PC-3 (cell line): Measurements from ENCODE around the gene PMIS2. TPM values are rescaled to one million over a fixed set of nuclear protein-coding genes. Genes with fewer than 3 reads are reported as not detected.

Experiments
- ATAC-seq: fragments of 200-7000 bp; cut with Tn5 transposase; 2 replicates; pipeline ENCODE4 v1.9.1; 2020; ENCODE audit warnings: mild to moderate bottlenecking, moderate library complexity
- BruUV-seq: library from RNA; stranded (reverse); fragments of 400-500 nt; replicated peaks from 2 replicates; lab custom pipeline; 2021; lab: Mats Ljungman, UMichigan
- CTCF ChIA-PET: fragments of 300-600 bp; sonication (Branson Sonifier 250); formaldehyde crosslinking; loops from one replicate; lab custom pipeline; 2022; ENCODE audit warnings: antibody characterized with exemption; lab: Charles Lee
- POLR2A ChIA-PET: fragments of 300-600 bp; sonication (Branson Sonifier 250); formaldehyde crosslinking; loops from one replicate; lab custom pipeline; 2022; ENCODE audit warnings: antibody characterized with exemption; ENCODE audit not compliant: unreplicated experiment; lab: Charles Lee
- DNase-seq: peaks from one replicate; pipeline ENCODE4 v3.0.0-alpha.2; 2015
- H2AFZ ChIP-seq: fragments of 300-600 bp; sonication (generic); 2 replicates; pipeline ENCODE4 v1.6.0; 2016; ENCODE audit warnings: antibody characterized with exemption, low read length
- H3F3A ChIP-seq: fragments of 300-600 bp; sonication (generic); one replicate; pipeline ENCODE4 v1.6.0; 2017; ENCODE audit warnings: antibody characterized with exemption, low read length, control low read depth, mild to moderate bottlenecking; ENCODE audit not compliant: unreplicated experiment
- H3K27ac ChIP-seq: fragments of 300-600 bp; sonication (generic); 2 replicates; pipeline ENCODE4 v1.5.1; 2016; ENCODE audit warnings: mild to moderate bottlenecking, low read length
- H3K27me3 ChIP-seq: fragments of 300-600 bp; sonication (generic); 2 replicates; pipeline ENCODE4 v1.6.1; 2016; ENCODE audit warnings: low read length, mixed read lengths
- H3K36me3 ChIP-seq: fragments of 300-600 bp; sonication (generic); 2 replicates; pipeline ENCODE4 v1.6.1; 2016; ENCODE audit warnings: low read depth, mixed run types, low read length, mixed read lengths
- H3K4me1 ChIP-seq: fragments of 300-600 bp; sonication (generic); 2 replicates; pipeline ENCODE4 v1.5.1; 2016; ENCODE audit warnings: low read length; ENCODE audit not compliant: insufficient read depth
- H3K4me2 ChIP-seq: fragments of 300-600 bp; sonication (generic); 2 replicates; pipeline ENCODE4 v1.6.0; 2016; ENCODE audit warnings: low read length
- H3K4me3 ChIP-seq: fragments of 300-600 bp; sonication (generic); 2 replicates; pipeline ENCODE4 v1.5.1; 2016; ENCODE audit warnings: mild to moderate bottlenecking, low read length, mixed read lengths
- H3K79me2 ChIP-seq: fragments of 300-600 bp; sonication (generic); 2 replicates; pipeline ENCODE4 v1.6.1; 2017; ENCODE audit warnings: low read length, mixed read lengths
- H3K9ac ChIP-seq: fragments of 300-600 bp; sonication (generic); 2 replicates; pipeline ENCODE4 v1.6.0; 2016; ENCODE audit warnings: mild to moderate bottlenecking, low read length
- H3K9me2 ChIP-seq: fragments of 300-600 bp; sonication (generic); replicated peaks from 2 replicates; pipeline ENCODE4 v1.6.1; 2016; ENCODE audit warnings: mixed run types, low read length, mixed read lengths
- H3K9me3 ChIP-seq: fragments of 300-600 bp; sonication (generic); 2 replicates; pipeline ENCODE4 v1.6.1; 2016; ENCODE audit warnings: low read length, mixed read lengths
- H4K20me1 ChIP-seq: fragments of 300-600 bp; sonication (generic); 2 replicates; pipeline ENCODE4 v1.6.1; 2016; ENCODE audit warnings: low read length, mixed read lengths
- EZH2 ChIP-seq: fragments of 300-600 bp; sonication (generic); IDR thresholded peaks from one replicate; pipeline ENCODE4 v1.6.1; 2017; ENCODE audit warnings: antibody characterized with exemption, mild to moderate bottlenecking, low read length; ENCODE audit not compliant: unreplicated experiment
- EZH2phosphoT487 ChIP-seq: fragments of 300-600 bp; sonication (generic); IDR thresholded peaks from 2 replicates; pipeline ENCODE4 v1.6.1; 2018; ENCODE audit warnings: mild to moderate bottlenecking, antibody characterized with exemption, low read length, borderline replicate concordance
- intact Hi-C: fragments of 100-400 bp; cut with micrococcal nuclease; formaldehyde crosslinking; loops from 2 replicates; pipeline ENCODE4 v1.9.0; 2023
- total RNA-seq: library from RNA; depleted of rRNA; stranded (reverse); fragments of >200 nt; gene quantifications from 2 replicates; pipeline ENCODE4 v1.2.3, GENCODE V29; 2014
- TF ChIP-seq, protein P1 (sequence below): fragments of 300-600 bp; sonication (generic); conservative IDR thresholded peaks from 2 replicates; pipeline ENCODE4 v1.5.1; 2017; ENCODE audit warnings: antibody characterized with exemption, low read depth, mild to moderate bottlenecking, low read length

Gene PMIS2
- total RNA-seq, 1 experiment from 2014 or later, result not detected

DNA sequence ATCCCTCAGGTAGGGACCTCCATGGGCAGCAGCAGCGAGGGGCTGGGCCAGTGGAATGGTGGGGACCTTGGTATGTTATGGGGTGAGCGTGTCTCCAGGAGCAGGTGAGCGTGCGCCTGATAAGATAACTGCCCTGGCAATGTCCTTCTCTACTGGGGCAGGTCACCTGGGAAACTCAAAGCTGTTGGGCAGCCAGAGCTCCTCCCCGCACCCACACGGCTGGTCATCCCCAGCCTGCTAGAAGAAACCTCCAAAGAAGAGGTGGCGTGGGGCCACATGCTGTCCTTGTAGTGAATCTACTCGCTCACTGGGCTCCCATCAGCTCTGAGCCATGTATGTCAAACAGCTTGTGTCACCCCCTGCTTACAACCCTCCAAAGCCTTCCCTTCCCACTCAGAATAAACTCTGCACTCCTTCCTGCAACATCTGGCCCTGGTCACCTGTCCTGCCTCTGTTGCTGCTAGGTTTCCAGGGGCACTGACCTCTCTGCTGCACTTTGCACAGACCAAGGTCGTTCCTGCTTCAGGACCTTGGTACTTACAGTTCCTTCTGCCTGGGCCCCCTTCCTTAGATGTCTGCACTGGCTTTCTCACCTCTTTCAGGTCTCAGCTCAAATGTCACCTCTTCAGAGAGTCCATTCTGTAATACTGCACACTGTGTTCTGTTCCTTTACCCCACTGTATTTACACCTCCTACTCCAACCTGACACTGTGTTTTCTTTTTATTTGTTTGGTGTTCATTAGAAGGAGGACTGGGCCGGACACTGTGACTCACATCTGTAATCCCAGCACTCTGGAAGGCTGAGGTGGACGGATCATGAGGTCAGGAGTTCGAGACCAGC is 20.7 kb upstream of the PMIS2 start:
- DNase-seq (no peak), ATAC-seq (no peak)
- Histone ChIP-seq H4K20me1 (no peaks in the 10 kb centered on the region), H2AFZ (no peak overlapping the region), H3K4me2 (no peak overlapping the region), H3K27ac (no peak overlapping the region), H3K9ac (no peak overlapping the region), H3K36me3 (no peaks in the 10 kb centered on the region), H3K27me3 (no peaks in the 10 kb centered on the region), H3K4me3 (no peak overlapping the region), H3K4me1 (no peaks in the 10 kb centered on the region), H3K9me2 (no peaks in the 10 kb centered on the region), H3K9me3 (no peaks in the 10 kb centered on the region), H3K79me2 (no peaks in the 10 kb centered on the region), H3F3A (no peaks in the 10 kb centered on the region)
- POLR2A ChIA-PET, result no interaction called here
- TF ChIP-seq, protein P1, sequence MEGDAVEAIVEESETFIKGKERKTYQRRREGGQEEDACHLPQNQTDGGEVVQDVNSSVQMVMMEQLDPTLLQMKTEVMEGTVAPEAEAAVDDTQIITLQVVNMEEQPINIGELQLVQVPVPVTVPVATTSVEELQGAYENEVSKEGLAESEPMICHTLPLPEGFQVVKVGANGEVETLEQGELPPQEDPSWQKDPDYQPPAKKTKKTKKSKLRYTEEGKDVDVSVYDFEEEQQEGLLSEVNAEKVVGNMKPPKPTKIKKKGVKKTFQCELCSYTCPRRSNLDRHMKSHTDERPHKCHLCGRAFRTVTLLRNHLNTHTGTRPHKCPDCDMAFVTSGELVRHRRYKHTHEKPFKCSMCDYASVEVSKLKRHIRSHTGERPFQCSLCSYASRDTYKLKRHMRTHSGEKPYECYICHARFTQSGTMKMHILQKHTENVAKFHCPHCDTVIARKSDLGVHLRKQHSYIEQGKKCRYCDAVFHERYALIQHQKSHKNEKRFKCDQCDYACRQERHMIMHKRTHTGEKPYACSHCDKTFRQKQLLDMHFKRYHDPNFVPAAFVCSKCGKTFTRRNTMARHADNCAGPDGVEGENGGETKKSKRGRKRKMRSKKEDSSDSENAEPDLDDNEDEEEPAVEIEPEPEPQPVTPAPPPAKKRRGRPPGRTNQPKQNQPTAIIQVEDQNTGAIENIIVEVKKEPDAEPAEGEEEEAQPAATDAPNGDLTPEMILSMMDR, result no peak
- TF ChIP-seq EZH2phosphoT487 (no peak), EZH2 (no peak)
- no TSS peak for BruUV-seq
- CTCF ChIA-PET, result no interaction called here
- intact Hi-C loops, result no loop called here

DNA sequence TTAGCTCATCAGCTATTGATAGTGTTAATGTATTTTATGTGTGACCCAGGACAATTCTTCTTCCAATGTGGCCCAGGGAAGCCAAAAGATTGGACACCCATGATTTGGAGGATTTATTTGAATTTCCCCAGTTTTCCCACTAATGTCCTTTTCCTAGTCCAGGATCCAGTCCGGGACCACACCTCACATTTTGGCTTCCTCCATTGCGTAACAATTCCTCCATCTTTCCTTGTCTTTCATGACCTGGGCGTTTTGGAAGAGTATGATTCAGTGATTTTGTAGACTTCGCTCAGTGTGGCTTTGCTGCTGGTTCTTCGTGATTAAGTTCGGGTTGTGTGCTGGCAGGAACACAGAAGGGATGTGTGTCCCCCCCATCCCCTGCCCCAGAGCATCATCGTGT is 19.2 kb upstream of the PMIS2 start:
- H3K79me2 ChIP-seq, result no peaks in the 10 kb centered on the region
- H3F3A ChIP-seq, result no peaks in the 10 kb centered on the region
- no peak overlapping the region for H2AFZ ChIP-seq
- H3K9me2 ChIP-seq, result no peaks in the 10 kb centered on the region
- H4K20me1 ChIP-seq, result no peaks in the 10 kb centered on the region
- H3K27ac ChIP-seq, result no peak overlapping the region
- DNase-seq (no peak), ATAC-seq (no peak)
- H3K4me1 ChIP-seq, result no peaks in the 10 kb centered on the region
- intact Hi-C loops, result no loop called here
- H3K9ac ChIP-seq, result no peak overlapping the region
- POLR2A ChIA-PET, result no interaction called here
- H3K27me3 ChIP-seq, result no peaks in the 10 kb centered on the region
- no peak for TF ChIP-seq EZH2
- TF ChIP-seq, protein P1, result no peak
- no peak for TF ChIP-seq EZH2phosphoT487
- H3K36me3 ChIP-seq, result no peaks in the 10 kb centered on the region
- H3K4me2 ChIP-seq, result no peak overlapping the region
- CTCF ChIA-PET, result no interaction called here
- H3K9me3 ChIP-seq, result no peaks in the 10 kb centered on the region
- no TSS peak for BruUV-seq
- no peak overlapping the region for H3K4me3 ChIP-seq

DNA sequence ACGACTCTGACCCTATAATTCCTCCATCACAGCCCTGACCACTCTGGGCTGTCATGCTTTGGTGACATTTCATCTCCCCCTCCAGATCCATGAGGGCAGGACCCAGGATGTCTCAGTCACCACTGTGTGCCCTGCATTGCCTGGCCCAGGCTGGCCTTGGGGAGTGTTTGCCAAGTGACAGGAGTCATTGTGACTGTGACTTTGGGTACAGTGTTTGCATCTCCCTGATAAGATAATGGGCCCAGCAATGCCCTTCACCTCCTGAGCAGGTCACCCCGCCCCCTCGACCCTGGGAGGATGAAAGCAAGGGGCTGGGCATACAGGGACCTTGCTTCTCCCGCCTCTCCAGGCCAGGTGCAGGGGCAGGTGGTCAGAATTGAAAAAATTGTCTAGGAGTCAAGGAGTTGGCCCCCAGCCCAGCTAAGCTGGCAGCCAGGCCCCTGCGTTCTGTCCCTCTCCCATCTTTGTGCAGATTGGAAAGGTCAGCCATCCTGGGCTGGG is 16.6 kb upstream of the PMIS2 start:
- POLR2A ChIA-PET, result no interaction called here
- H3F3A ChIP-seq, result no peaks in the 10 kb centered on the region
- H3K9ac ChIP-seq, result no peak overlapping the region
- H3K79me2 ChIP-seq, result no peaks in the 10 kb centered on the region
- H3K9me2 ChIP-seq, result no peaks in the 10 kb centered on the region
- H3K36me3 ChIP-seq, result no peaks in the 10 kb centered on the region
- H3K27ac ChIP-seq, result no peak overlapping the region
- intact Hi-C loops, result no loop called here
- H3K4me2 ChIP-seq, result no peak overlapping the region
- no peak overlapping the region for H2AFZ ChIP-seq
- TF ChIP-seq EZH2 (no peak), EZH2phosphoT487 (no peak)
- TF ChIP-seq, protein P1, result no peak
- H3K4me1 ChIP-seq, result no peaks in the 10 kb centered on the region
- H3K4me3 ChIP-seq, result no peak overlapping the region
- CTCF ChIA-PET, result no interaction called here
- no peak for DNase-seq
- no peaks in the 10 kb centered on the region for H4K20me1 ChIP-seq
- H3K27me3 ChIP-seq, result no peaks in the 10 kb centered on the region
- no peak for ATAC-seq
- no peaks in the 10 kb centered on the region for H3K9me3 ChIP-seq
- BruUV-seq, result no TSS peak
